ENCODE results near the gene ST6GAL1.
A peak's percentile ranks its signal among the peaks of the same experiment; 100 is the strongest.

ST6GAL1 gene

GRCh38 chr3:187101184-187102072, 171.1 kb downstream of the ST6GAL1 start:
- Histone ChIP-seq H3K4me1 (ENCODE audit: control insufficient read depth, insufficient read depth, low read length) (peaks cover 15% of the 10 kb centered on the region), H3K4me3 (ENCODE audit: low read length) (peak overlapping the region; percentile 40), H3K27me3 (ENCODE audit: control insufficient read depth, insufficient read depth, low read length) (no peaks in the 10 kb centered on the region), H3K9me3 (replicated peaks; ENCODE audit: low read length) (no peaks in the 10 kb centered on the region), H3K4me2 (ENCODE audit: low read length) (peak overlapping the region; percentile 67), H3K9ac (ENCODE audit: low read depth, low read length) (peak overlapping the region; percentile 10), H3K36me3 (ENCODE audit: insufficient read depth, low read length) (no peaks in the 10 kb centered on the region)

GRCh38 chr3:187102073-187102634, 171.8 kb downstream of the ST6GAL1 start:
- Histone ChIP-seq H3K36me3 (ENCODE audit: insufficient read depth, low read length) (no peaks in the 10 kb centered on the region), H3K9ac (ENCODE audit: low read depth, low read length) (peak overlapping the region; percentile 10), H3K27me3 (ENCODE audit: control insufficient read depth, insufficient read depth, low read length) (no peaks in the 10 kb centered on the region), H3K4me2 (ENCODE audit: low read length) (peak overlapping the region; percentile 67), H3K4me3 (ENCODE audit: low read length) (peak overlapping the region; percentile 40), H3K9me3 (replicated peaks; ENCODE audit: low read length) (no peaks in the 10 kb centered on the region), H3K4me1 (ENCODE audit: control insufficient read depth, insufficient read depth, low read length) (peaks cover 15% of the 10 kb centered on the region)

- H3K4me3 ChIP-seq (ENCODE audit: low read length): no peak overlapping the region
- H3K27me3 ChIP-seq (ENCODE audit: control insufficient read depth, insufficient read depth, low read length): no peaks in the 10 kb centered on the region
- H3K9ac ChIP-seq (ENCODE audit: low read depth, low read length): no peak overlapping the region
- H3K4me1 ChIP-seq (ENCODE audit: control insufficient read depth, insufficient read depth, low read length): peaks cover 15% of the 10 kb centered on the region
- H3K9me3 ChIP-seq (replicated peaks; ENCODE audit: low read length): no peaks in the 10 kb centered on the region
- no peak overlapping the region for H3K4me2 ChIP-seq (ENCODE audit: low read length)
- H3K36me3 ChIP-seq (ENCODE audit: insufficient read depth, low read length): no peaks in the 10 kb centered on the region
Measured at GRCh38 chr3:187103251-187103650, 172.9 kb downstream of the ST6GAL1 start.

GRCh38 chr3:187104342-187104741, 174.0 kb downstream of the ST6GAL1 start:
- Histone ChIP-seq H3K9ac (ENCODE audit: low read depth, low read length) (no peak overlapping the region), H3K4me2 (ENCODE audit: low read length) (no peak overlapping the region), H3K36me3 (ENCODE audit: insufficient read depth, low read length) (no peaks in the 10 kb centered on the region), H3K27me3 (ENCODE audit: control insufficient read depth, insufficient read depth, low read length) (no peaks in the 10 kb centered on the region), H3K4me3 (ENCODE audit: low read length) (no peak overlapping the region), H3K9me3 (replicated peaks; ENCODE audit: low read length) (no peaks in the 10 kb centered on the region), H3K4me1 (ENCODE audit: control insufficient read depth, insufficient read depth, low read length) (peaks cover 15% of the 10 kb centered on the region)

- H3K4me1 ChIP-seq (ENCODE audit: control insufficient read depth, insufficient read depth, low read length): peaks cover 15% of the 10 kb centered on the region
- no peaks in the 10 kb centered on the region for H3K36me3 ChIP-seq (ENCODE audit: insufficient read depth, low read length)
- H3K4me3 ChIP-seq (ENCODE audit: low read length): no peak overlapping the region
- no peaks in the 10 kb centered on the region for H3K9me3 ChIP-seq (replicated peaks; ENCODE audit: low read length)
- no peak overlapping the region for H3K4me2 ChIP-seq (ENCODE audit: low read length)
- no peak overlapping the region for H3K9ac ChIP-seq (ENCODE audit: low read depth, low read length)
- no peaks in the 10 kb centered on the region for H3K27me3 ChIP-seq (ENCODE audit: control insufficient read depth, insufficient read depth, low read length)
Measured at GRCh38 chr3:187104933-187105332, 174.6 kb downstream of the ST6GAL1 start.

- no peaks in the 10 kb centered on the region for H3K9me3 ChIP-seq (replicated peaks; ENCODE audit: low read length)
- no peak overlapping the region for H3K9ac ChIP-seq (ENCODE audit: low read depth, low read length)
- H3K27me3 ChIP-seq (ENCODE audit: control insufficient read depth, insufficient read depth, low read length): no peaks in the 10 kb centered on the region
- H3K36me3 ChIP-seq (ENCODE audit: insufficient read depth, low read length): no peaks in the 10 kb centered on the region
- H3K4me3 ChIP-seq (ENCODE audit: low read length): no peak overlapping the region
- no peak overlapping the region for H3K4me2 ChIP-seq (ENCODE audit: low read length)
- peaks cover 15% of the 10 kb centered on the region for H3K4me1 ChIP-seq (ENCODE audit: control insufficient read depth, insufficient read depth, low read length)
Measured at GRCh38 chr3:187105700-187106099, 175.4 kb downstream of the ST6GAL1 start.

- H3K4me1 ChIP-seq (ENCODE audit: control insufficient read depth, insufficient read depth, low read length): no peaks in the 10 kb centered on the region
- no peak overlapping the region for H3K4me3 ChIP-seq (ENCODE audit: low read length)
- no peak overlapping the region for H3K9ac ChIP-seq (ENCODE audit: low read depth, low read length)
- no peaks in the 10 kb centered on the region for H3K9me3 ChIP-seq (replicated peaks; ENCODE audit: low read length)
- no peaks in the 10 kb centered on the region for H3K27me3 ChIP-seq (ENCODE audit: control insufficient read depth, insufficient read depth, low read length)
- no peak overlapping the region for H3K4me2 ChIP-seq (ENCODE audit: low read length)
- no peaks in the 10 kb centered on the region for H3K36me3 ChIP-seq (ENCODE audit: insufficient read depth, low read length)
Measured at GRCh38 chr3:187107989-187108388, 177.7 kb downstream of the ST6GAL1 start.

- Histone ChIP-seq H3K9ac (ENCODE audit: low read depth, low read length) (no peak overlapping the region), H3K27me3 (ENCODE audit: control insufficient read depth, insufficient read depth, low read length) (no peaks in the 10 kb centered on the region), H3K4me3 (ENCODE audit: low read length) (no peak overlapping the region), H3K36me3 (ENCODE audit: insufficient read depth, low read length) (no peaks in the 10 kb centered on the region), H3K4me2 (ENCODE audit: low read length) (no peak overlapping the region), H3K4me1 (ENCODE audit: control insufficient read depth, insufficient read depth, low read length) (no peaks in the 10 kb centered on the region), H3K9me3 (replicated peaks; ENCODE audit: low read length) (no peaks in the 10 kb centered on the region)
Measured at GRCh38 chr3:187110156-187110555, 179.8 kb downstream of the ST6GAL1 start.

- no peaks in the 10 kb centered on the region for H3K4me1 ChIP-seq (ENCODE audit: control insufficient read depth, insufficient read depth, low read length)
- no peaks in the 10 kb centered on the region for H3K27me3 ChIP-seq (ENCODE audit: control insufficient read depth, insufficient read depth, low read length)
- H3K4me2 ChIP-seq (ENCODE audit: low read length): no peak overlapping the region
- H3K9me3 ChIP-seq (replicated peaks; ENCODE audit: low read length): no peaks in the 10 kb centered on the region
- H3K9ac ChIP-seq (ENCODE audit: low read depth, low read length): no peak overlapping the region
- no peaks in the 10 kb centered on the region for H3K36me3 ChIP-seq (ENCODE audit: insufficient read depth, low read length)
- no peak overlapping the region for H3K4me3 ChIP-seq (ENCODE audit: low read length)
Measured at GRCh38 chr3:187112934-187113793, 182.8 kb downstream of the ST6GAL1 start.

- no peaks in the 10 kb centered on the region for H3K4me1 ChIP-seq (ENCODE audit: control insufficient read depth, insufficient read depth, low read length)
- no peak overlapping the region for H3K4me2 ChIP-seq (ENCODE audit: low read length)
- no peaks in the 10 kb centered on the region for H3K9me3 ChIP-seq (replicated peaks; ENCODE audit: low read length)
- no peaks in the 10 kb centered on the region for H3K36me3 ChIP-seq (ENCODE audit: insufficient read depth, low read length)
- H3K9ac ChIP-seq (ENCODE audit: low read depth, low read length): no peak overlapping the region
- no peaks in the 10 kb centered on the region for H3K27me3 ChIP-seq (ENCODE audit: control insufficient read depth, insufficient read depth, low read length)
- no peak overlapping the region for H3K4me3 ChIP-seq (ENCODE audit: low read length)
Measured at GRCh38 chr3:187114511-187114910, 184.2 kb downstream of the ST6GAL1 start.

- Histone ChIP-seq H3K4me2 (ENCODE audit: low read length) (no peak overlapping the region), H3K9me3 (replicated peaks; ENCODE audit: low read length) (no peaks in the 10 kb centered on the region), H3K36me3 (ENCODE audit: insufficient read depth, low read length) (no peaks in the 10 kb centered on the region), H3K4me1 (ENCODE audit: control insufficient read depth, insufficient read depth, low read length) (no peaks in the 10 kb centered on the region), H3K4me3 (ENCODE audit: low read length) (no peak overlapping the region), H3K27me3 (ENCODE audit: control insufficient read depth, insufficient read depth, low read length) (no peaks in the 10 kb centered on the region), H3K9ac (ENCODE audit: low read depth, low read length) (no peak overlapping the region)
Measured at GRCh38 chr3:187120326-187120725, 190.0 kb downstream of the ST6GAL1 start.

All from skeletal muscle satellite cell (primary cell).